Hematopoietic multipotent progenitor cell treated with erythropoietin and hydrocortisone succinate and interleukin-3 and kit ligand, for 4 days (in vitro differentiated cells): Measurements from ENCODE around the gene SRA1.
"Not testable (repeated sequence)": the region's sequence is repeated elsewhere in the genome, so short reads cannot be mapped to it uniquely, and the experiment has no call there.

Experiments
- DNase-seq: peaks from one replicate; pipeline ENCODE4 v3.0.0-alpha.2; 2015

SRA1 gene

GRCh38 chr5:140557136-140557805 lies at the start of gene SRA1:
TSS of gene SRA1 (minus strand) at chr5:140557473. CDS start at chr5:140557452, 21 bp downstream.
- DNase-seq = peak; percentile 95

- peak; percentile 10 for DNase-seq
Observed at GRCh38 chr5:140607031-140607430, 49.8 kb upstream of the SRA1 start.

- no peak for DNase-seq
Observed at GRCh38 chr5:140605879-140606278, 48.6 kb upstream of the SRA1 start.

GRCh38 chr5:140603734-140604133 lies 46.5 kb upstream of the SRA1 start:
- no peak for DNase-seq

- not testable (repeated sequence) for DNase-seq
Observed at GRCh38 chr5:140603446-140603698, 46.1 kb upstream of the SRA1 start.

GRCh38 chr5:140602147-140602546 lies 44.9 kb upstream of the SRA1 start:
- no peak for DNase-seq

- DNase-seq = no peak
Observed at GRCh38 chr5:140600096-140600495, 42.8 kb upstream of the SRA1 start.

- DNase-seq = no peak
Observed at GRCh38 chr5:140598836-140599235, 41.6 kb upstream of the SRA1 start.

GRCh38 chr5:140596321-140596741 lies 39.1 kb upstream of the SRA1 start:
- DNase-seq = no peak

- peak; percentile 90 for DNase-seq
Observed at GRCh38 chr5:140595538-140596300, 38.4 kb upstream of the SRA1 start.

- DNase-seq = no peak
Observed at GRCh38 chr5:140594169-140594568, 36.9 kb upstream of the SRA1 start.

- DNase-seq = not testable (repeated sequence)
Observed at GRCh38 chr5:140593070-140593469, 35.8 kb upstream of the SRA1 start.

GRCh38 chr5:140591747-140592372 lies 34.6 kb upstream of the SRA1 start:
- DNase-seq = peak; percentile 22

- DNase-seq = no peak
Observed at GRCh38 chr5:140590861-140591260, 33.6 kb upstream of the SRA1 start.

GRCh38 chr5:140588311-140589070 lies 31.2 kb upstream of the SRA1 start:
- no peak for DNase-seq

- DNase-seq = no peak
Observed at GRCh38 chr5:140587495-140587894, 30.2 kb upstream of the SRA1 start.

GRCh38 chr5:140579188-140579747 lies 22.0 kb upstream of the SRA1 start:
- not testable (repeated sequence) for DNase-seq

- no peak for DNase-seq
Observed at GRCh38 chr5:140576776-140577201, 19.5 kb upstream of the SRA1 start.

GRCh38 chr5:140575309-140575708 lies 18.0 kb upstream of the SRA1 start:
- peak; percentile 72 for DNase-seq

GRCh38 chr5:140574165-140574564 lies 16.9 kb upstream of the SRA1 start:
- no peak for DNase-seq

- DNase-seq = no peak
Observed at GRCh38 chr5:140573683-140574082, 16.4 kb upstream of the SRA1 start.

- no peak for DNase-seq
Observed at GRCh38 chr5:140571105-140571504, 13.8 kb upstream of the SRA1 start.

- no peak for DNase-seq
Observed at GRCh38 chr5:140570488-140570887, 13.2 kb upstream of the SRA1 start.
